HL-60/S4 treated with phorbol 12-myristate 13-acetate at 8.2 ng/mL for 4 days and 3 days (cell line): ENCODE results near the gene MAD1L1.

Source experiments
- in situ Hi-C: fragments of 300-500 bp; cut with MboI; formaldehyde crosslinking; loops from 2 replicates; pipeline ENCODE4 v1.15.0; 2022; ENCODE audit warnings: low sequenced_read_pairs

Gene MAD1L1

DNA sequence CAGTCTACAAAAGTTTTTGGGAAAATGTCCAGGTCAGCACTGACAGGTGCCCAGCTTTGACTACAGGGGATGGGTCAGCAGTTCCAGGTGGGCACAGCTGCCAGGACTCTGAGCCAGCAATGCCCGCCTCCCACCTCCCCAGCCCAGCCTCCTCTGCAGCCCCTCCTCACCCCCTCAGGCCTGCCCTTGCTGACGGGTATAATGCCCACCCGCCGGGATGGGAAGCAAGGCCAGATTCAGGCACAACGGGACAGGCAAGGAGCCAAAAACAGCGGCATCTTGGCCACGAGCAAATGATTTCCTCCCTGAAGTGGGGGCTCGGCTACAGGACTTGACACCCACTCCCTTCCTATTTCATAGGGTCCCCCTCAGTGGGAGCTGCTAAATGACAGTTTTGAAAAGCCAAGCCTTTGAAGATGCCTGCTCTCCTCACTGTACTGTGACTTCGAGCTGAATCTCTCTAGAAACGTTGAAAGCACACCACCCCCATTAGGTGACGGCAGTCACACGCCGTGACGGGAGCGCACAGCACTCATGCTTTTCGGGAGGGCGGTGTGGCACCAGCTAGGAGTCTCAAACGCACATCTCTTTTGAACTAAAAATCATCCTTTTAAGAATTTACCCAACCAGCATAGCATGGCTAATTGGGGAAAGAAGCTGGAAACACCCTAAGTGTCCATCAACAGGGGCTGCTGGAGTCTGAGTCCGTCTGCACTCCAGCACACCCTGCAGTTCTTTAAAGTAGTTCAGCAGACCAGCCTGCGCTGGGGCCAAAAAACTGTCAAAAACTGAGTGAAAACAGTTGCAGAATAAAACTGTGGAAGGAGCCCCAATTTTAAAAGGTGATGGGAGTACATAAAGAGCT lies 29.6 kb downstream of the MAD1L1 start:
- in situ Hi-C loops = loop anchor here (25.0 kb wide), 1 partner anchor 416 kb away; no protein-coding TSS in a partner anchor

DNA sequence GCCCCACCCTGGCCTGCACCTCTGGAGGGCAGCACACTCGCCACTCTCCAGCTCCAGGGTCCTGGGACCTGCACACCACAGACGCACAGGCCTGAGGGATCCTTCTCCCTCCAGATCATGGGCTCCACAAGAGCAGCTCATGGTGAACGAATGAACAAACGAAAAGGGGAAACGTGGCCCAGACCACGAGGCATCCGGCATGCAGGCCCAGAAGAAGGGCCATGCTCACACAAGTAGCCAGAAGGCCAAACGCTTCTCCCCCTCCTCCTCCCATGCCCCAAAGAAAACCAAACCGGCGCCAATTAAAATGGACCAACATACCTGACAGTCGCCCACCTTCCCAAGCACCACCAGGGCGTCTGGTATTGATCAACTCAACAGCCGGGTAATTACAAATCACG lies 30.4 kb downstream of the MAD1L1 start:
- in situ Hi-C loops = loop anchor here (25.0 kb wide), 1 partner anchor 415 kb away; no protein-coding TSS in a partner anchor

DNA sequence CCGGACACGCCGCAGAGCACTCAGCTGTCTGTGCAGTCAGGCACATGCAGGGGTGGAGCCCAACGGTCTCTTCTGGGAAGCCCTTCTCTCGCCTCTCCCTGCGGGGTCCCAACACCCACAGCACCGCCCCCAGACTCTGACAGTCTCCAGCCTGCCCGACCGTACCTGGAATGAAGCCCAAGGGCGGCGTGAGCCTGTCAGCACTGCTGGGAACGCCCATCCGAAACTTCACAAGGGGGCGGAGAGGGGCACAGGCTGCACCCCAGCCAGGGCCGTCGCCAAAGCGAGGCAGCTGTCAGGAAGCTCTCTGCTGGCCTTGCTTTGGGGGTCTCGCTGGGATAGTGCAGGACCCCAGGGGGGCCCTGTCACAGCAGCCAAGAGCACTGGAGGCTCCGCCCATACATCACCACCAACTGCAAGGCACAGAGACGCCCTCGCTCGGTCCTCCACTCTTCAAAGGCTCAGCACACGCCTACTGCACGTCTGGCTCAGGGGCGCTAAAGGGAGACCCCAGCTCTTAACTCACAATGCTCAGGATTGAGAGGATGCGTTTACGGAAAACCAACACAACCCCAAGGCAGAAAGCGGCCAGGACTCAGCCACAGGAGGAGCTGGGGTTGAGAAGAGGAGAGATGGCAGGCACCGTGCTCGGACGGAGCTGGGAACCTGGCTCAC lies 30.9 kb downstream of the MAD1L1 start:
- in situ Hi-C loops = loop anchor here (25.0 kb wide), 1 partner anchor 415 kb away; no protein-coding TSS in a partner anchor

DNA sequence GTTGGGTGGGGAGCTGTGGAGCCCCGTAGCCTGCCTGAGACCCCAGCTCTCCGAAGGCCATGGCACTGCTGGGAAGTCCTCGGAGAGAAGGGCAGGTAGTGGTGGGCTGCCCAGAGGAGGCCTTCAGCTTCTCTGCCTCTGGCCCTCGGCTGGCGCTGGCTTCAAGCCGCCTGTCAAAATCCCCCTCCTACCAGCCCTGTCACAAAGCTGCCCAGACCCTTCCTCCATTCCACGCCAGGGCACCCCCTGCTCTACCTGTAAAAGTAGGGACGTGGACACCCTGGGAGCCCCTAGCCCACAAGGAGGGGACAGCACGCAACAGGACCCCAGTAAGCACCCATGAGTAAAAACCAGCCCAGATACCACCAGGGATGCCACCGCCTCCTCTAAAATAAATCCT lies 31.6 kb downstream of the MAD1L1 start:
- in situ Hi-C loops = loop anchor here (25.0 kb wide), 1 partner anchor 414 kb away; no protein-coding TSS in a partner anchor

DNA sequence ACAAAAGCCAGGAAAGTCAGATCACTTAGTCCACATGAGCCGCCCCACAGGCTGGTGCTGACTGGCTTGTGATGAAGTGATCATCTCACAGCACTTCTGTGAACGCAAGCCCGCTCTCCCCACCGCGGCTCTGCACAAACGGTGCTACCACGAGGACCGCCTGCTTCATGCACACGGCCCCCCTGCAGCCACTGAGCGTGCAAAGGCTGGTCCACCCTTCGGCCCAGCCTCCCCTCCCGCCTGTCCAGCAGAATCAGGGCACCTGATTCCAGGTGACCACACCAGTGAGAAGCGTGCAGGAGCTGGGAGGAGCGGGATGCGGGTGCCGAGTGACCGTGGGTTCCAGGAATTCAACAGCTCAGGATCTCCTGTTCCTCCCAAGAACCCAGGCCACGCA lies 32.2 kb downstream of the MAD1L1 start:
- in situ Hi-C loops = loop anchor here (25.0 kb wide), 1 partner anchor 413 kb away; no protein-coding TSS in a partner anchor

DNA sequence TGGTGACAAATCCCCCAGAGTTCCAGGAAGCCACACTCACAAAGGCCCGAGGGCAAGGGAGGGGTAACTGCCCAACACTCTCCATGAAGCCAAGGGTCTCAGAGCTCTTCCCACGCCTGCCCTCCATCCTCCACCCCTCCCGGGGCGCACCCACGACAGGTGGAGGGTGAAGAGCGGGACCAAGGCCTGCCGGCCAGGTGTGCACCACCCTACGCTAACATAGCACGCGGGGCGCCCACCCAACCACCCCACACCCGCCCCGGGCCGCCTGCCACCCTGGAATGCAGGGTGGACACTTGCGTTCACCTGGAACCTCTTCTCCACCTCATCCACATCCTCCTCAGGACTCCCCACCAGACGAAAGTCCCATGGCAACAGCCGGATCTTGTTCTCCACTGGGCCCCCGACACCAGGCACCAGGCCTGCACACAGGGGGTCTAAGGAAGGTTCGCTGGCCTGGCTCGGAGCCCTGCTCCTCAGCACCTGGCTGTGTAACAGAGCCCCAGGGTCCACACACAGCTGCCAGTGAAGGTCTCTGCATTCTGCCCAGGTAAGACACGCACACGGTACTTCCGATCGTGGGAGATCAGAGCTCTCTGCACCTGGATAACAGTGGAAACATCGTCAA lies 32.7 kb downstream of the MAD1L1 start:
- in situ Hi-C loops = loop anchor here (25.0 kb wide), 1 partner anchor 413 kb away; no protein-coding TSS in a partner anchor

- in situ Hi-C loops = no loop called here
These were observed 33.2 kb downstream of the MAD1L1 start for GRCh38 chr7:2199528-2199927.

DNA sequence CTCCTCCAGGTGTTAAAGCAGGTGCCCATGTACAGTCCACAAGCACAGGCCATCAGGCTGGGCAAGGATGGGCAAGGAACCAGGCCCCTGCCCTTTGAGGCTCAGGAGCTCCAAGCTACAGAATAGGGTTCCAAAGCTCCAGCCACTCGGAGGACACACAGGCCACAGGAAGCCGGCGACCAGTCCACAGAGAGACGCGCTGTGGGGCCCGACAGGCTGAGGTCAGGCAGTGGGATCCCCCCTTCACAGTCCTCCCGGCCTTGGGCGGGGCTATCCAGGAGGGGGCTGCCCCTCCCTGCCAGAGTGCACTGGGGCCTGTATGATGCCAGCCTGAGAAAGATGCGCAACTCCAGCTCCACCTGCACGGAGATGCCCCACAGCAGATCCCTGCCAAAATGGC lies 34.0 kb downstream of the MAD1L1 start:
- in situ Hi-C loops = no loop called here

- in situ Hi-C loops = no loop called here
These were observed 34.5 kb downstream of the MAD1L1 start for GRCh38 chr7:2198206-2198605.

DNA sequence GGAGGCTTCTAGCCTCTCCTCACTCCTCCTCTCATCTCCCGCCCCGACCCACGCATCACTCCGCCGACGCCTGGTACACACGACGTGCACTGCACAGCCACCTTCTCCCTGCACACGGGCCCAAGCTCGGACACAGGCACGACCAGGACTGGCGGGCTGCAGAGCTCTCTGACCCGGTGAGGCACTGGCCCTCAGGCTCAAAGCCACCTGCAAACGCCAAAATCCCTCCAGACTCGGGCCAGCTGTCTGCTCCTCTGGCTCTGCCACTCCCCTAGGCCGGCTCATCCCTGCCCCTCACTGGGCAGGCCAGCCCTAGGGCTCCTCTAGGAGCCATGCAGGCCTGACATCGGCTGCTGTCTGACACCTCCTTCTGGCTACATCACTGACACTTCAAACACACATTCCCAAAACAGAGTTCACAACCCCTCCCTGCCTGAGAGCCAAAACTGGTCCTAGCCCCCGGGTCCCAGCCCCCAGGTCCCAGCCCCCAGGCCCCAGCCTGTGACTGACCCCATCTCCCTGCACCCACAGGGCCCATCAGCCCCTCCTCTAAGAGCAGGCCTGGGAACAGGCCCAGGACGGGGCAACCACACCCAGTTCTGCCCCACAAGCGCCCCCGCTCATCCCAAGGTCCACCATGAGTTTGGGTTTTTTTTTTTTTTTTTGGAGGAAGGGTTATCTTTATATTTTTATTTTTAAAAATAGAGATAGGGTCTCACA lies 35.1 kb downstream of the MAD1L1 start:
- in situ Hi-C loops = no loop called here

- in situ Hi-C loops = no loop called here
These were observed 36.1 kb downstream of the MAD1L1 start for GRCh38 chr7:2196381-2197378.

- in situ Hi-C loops = no loop called here
These were observed 37.1 kb downstream of the MAD1L1 start for GRCh38 chr7:2195400-2196246.

DNA sequence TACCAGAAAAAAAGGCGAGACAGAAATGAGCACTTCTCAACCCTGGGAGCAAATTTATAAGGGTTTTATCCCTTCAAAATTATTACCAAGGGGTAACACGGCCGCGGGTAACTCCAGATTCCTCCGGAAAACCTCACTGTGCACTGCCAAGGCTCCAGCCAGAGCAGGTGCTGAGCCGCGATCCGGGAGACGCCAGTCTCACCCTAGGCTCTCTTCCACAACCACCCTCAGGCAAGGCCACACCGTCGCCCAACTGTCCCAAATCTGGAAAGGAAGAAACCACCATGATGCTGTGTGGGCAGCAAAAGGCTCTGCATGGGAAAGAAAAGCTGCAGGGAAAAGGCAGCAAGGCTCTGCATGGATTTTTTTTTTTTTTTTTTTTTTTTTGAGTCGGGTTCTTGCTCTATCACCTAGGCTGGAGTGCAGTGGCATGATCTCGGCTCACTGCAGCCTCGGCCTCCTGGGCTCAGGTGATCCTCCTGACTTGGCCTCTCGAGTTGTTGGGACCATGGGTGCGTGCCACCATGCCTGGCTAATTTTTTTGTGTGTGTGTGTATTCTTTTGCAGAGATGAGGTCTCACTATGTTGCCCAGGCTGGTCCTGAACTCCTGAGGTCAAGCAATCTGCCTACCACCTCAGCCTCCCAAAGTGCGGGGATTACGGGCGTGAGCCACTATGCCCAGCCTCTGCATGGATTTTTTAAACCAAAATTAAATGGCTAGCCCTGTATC lies 39.0 kb downstream of the MAD1L1 start:
- in situ Hi-C loops = no loop called here

DNA sequence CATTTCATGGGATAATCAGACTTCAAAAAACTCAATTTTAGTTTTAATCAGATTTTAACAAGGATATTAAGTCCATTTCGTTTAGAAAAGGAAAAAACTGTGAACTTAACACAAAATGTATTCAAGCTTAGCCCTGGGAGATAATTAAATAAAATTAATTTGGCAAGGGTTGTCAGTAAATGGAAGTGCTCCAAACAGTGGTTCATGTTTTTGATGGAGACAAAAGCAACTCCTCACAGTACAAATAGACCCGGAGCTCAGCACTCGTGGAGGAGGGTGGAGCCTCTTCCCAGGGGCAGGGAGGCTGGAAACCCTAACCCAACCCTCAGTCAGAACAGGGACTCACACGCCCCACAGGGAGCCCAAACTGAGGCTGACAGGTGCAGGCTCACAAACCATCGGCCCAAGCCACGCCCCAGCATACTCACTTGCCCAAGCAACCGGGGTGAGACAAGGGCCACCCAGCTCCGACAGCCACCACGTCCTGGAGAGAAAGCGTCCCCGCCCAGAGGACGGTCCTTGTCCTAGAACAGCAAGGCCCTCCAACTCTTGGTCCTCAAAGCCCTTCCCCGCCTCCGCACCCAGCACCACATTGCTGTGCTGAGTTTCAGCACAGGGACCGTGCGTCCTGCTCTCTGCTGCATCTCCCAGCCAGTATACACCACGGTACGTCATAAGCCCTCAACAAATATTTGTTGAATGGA lies 39.8 kb downstream of the MAD1L1 start:
- in situ Hi-C loops = no loop called here

DNA sequence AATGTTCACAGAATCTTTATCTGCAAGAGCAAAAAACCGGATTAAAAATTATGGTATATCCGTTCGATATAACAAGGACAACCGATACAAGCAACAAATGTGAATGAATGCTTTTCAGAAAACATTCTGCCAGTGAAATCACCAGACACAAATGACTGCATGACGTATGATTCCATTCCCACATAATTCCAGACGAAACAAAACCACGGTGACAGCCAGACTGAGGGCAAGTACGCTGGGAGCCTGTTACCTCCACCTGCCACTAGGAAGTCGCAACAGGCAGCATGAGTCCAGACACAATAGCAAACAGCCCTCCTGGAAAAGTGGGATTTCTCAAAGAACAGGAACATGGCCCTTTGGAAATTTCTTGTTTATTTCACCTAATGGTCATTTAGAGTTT lies 41.7 kb downstream of the MAD1L1 start:
- in situ Hi-C loops = no loop called here

GRCh38 chr7:2190531-2190930 lies 42.2 kb downstream of the MAD1L1 start:
- in situ Hi-C loops = no loop called here

DNA sequence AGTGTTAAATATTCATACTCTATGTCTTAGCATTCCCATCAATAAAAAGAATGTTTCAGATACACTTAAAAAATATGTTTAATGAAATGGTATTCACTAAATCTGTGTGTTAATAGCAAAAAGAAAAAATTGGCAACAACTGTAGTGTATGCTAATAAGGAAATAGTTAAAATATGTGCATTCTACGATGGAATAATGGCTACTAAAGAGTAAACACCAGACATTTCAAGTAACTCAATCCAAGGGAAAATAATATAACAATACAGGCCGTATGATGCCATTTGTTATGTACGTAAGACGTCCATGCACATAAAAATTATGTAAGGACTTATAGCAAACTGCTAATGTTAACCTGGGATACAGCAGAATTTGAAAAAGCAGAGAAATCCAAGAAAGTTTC lies 46.6 kb downstream of the MAD1L1 start:
- in situ Hi-C loops = no loop called here
